GM23338 (cell line): Measurements from ENCODE around the gene SLIT1. TPM values are rescaled to one million over a fixed set of nuclear protein-coding genes. Genes with fewer than 3 reads are reported as not detected.

Experiments used
- ATAC-seq: fragments of 200-7000 bp; cut with Tn5 transposase; 3 replicates; pipeline ENCODE4 v1.9.1; 2020
- DNase-seq: peaks from one replicate; pipeline ENCODE4 v3.0.0-alpha.2; 2015; ENCODE audit warnings: low spot score
- H2AFZ ChIP-seq: fragments of 200-600 bp; sonication (generic); 2 replicates; pipeline ENCODE4 v1.8.0; 2016; ENCODE audit warnings: antibody characterized with exemption, mild to moderate bottlenecking, moderate library complexity
- H3F3A ChIP-seq: fragments of 200-600 bp; sonication (generic); replicated peaks from 2 replicates; pipeline ENCODE4 v1.8.0; 2017; ENCODE audit warnings: antibody characterized with exemption, mixed run types, low read depth
- H3K27ac ChIP-seq: fragments of 200-600 bp; sonication (generic); 2 replicates; pipeline ENCODE4 v1.6.1; 2016; ENCODE audit warnings: low read depth
- H3K27me3 ChIP-seq: fragments of 200-600 bp; sonication (generic); 2 replicates; pipeline ENCODE4 v1.8.0; 2016; ENCODE audit warnings: mild to moderate bottlenecking, mixed run types, moderate library complexity; ENCODE audit not compliant: insufficient read depth
- H3K36me3 ChIP-seq: fragments of 200-600 bp; sonication (generic); 2 replicates; pipeline ENCODE4 v1.8.0; 2016; ENCODE audit warnings: mild to moderate bottlenecking; ENCODE audit not compliant: insufficient read depth
- H3K4me1 ChIP-seq: fragments of 200-600 bp; sonication (generic); 2 replicates; pipeline ENCODE4 v1.8.0; 2016; ENCODE audit warnings: mild to moderate bottlenecking, moderate library complexity; ENCODE audit not compliant: insufficient read depth
- H3K4me2 ChIP-seq: fragments of 200-600 bp; sonication (generic); 2 replicates; pipeline ENCODE4 v1.7.1; 2017; ENCODE audit warnings: mixed run types
- H3K4me3 ChIP-seq: fragments of 200-600 bp; sonication (generic); 2 replicates; pipeline ENCODE4 v1.6.1; 2016; ENCODE audit warnings: mixed run types
- H3K79me2 ChIP-seq: fragments of 200-600 bp; sonication (generic); replicated peaks from 2 replicates; pipeline ENCODE4 v1.8.0; 2017; ENCODE audit warnings: mild to moderate bottlenecking; ENCODE audit not compliant: insufficient read depth
- H3K9me2 ChIP-seq: fragments of 200-600 bp; sonication (generic); 2 replicates; pipeline ENCODE4 v1.8.0; 2017; ENCODE audit not compliant: insufficient read depth
- H4K20me1 ChIP-seq: fragments of 200-600 bp; sonication (generic); replicated peaks from 2 replicates; pipeline ENCODE4 v1.8.0; 2017; ENCODE audit warnings: mild to moderate bottlenecking; ENCODE audit not compliant: insufficient read depth
- H3K27ac Mint-ChIP-seq: 2 replicates; pipeline ENCODE4 v1.8.0; 2020; ENCODE audit warnings: inconsistent platforms, mild to moderate bottlenecking, moderate library complexity, mixed read lengths
- H3K27me3 Mint-ChIP-seq: 3 replicates; pipeline ENCODE4 v1.8.0; 2022; ENCODE audit warnings: low read depth, mild to moderate bottlenecking, moderate library complexity, mixed read lengths, inconsistent platforms; ENCODE audit not compliant: insufficient read depth, poor library complexity
- H3K36me3 Mint-ChIP-seq: 3 replicates; pipeline ENCODE4 v1.8.0; 2021; ENCODE audit warnings: low read depth, mild to moderate bottlenecking, inconsistent platforms, moderate library complexity, mixed read lengths
- H3K4me1 Mint-ChIP-seq: 3 replicates; pipeline ENCODE4 v1.8.0; 2020; ENCODE audit warnings: mild to moderate bottlenecking, inconsistent platforms, mixed read lengths
- H3K4me3 Mint-ChIP-seq: 3 replicates; pipeline ENCODE4 v1.8.0; 2021; ENCODE audit warnings: moderate library complexity, mild to moderate bottlenecking, inconsistent platforms, mixed read lengths
- H3K9me3 Mint-ChIP-seq: 3 replicates; pipeline ENCODE4 v1.8.0; 2020; ENCODE audit warnings: moderate library complexity, mild to moderate bottlenecking, inconsistent platforms, mixed read lengths
- CREB1 ChIP-seq: fragments of 250-450 bp; sonication (Bioruptor Pico); IDR thresholded peaks from 2 replicates; pipeline ENCODE4 v1.5.0; 2020; ENCODE audit warnings: low read depth, mild to moderate bottlenecking, moderate library complexity
- CTCF ChIP-seq, 2 experiments: fragments of 200-600 bp in 1 of 2; sonication (generic) in 1 of 2; conservative IDR thresholded peaks; 2 replicates each; pipeline versions ENCODE4 v1.5.1 to v1.6.1; 2016 to 2017; ENCODE audit warnings: antibody characterized with exemption in 2 of 2, low read depth in 2 of 2, mild to moderate bottlenecking in 2 of 2, moderate library complexity in 1 of 2
- ETS1 ChIP-seq: IDR thresholded peaks from 2 replicates; pipeline ENCODE4 v1.6.1; 2016; ENCODE audit warnings: antibody characterized with exemption
- EZH2 ChIP-seq: fragments of 200-600 bp; sonication (generic); IDR thresholded peaks from one replicate; pipeline ENCODE4 v1.8.0; 2017; ENCODE audit warnings: antibody characterized with exemption, mild to moderate bottlenecking, low read depth; ENCODE audit not compliant: unreplicated experiment
- EZH2phosphoT487 ChIP-seq: fragments of 200-600 bp; sonication (generic); IDR thresholded peaks from one replicate; pipeline ENCODE4 v1.8.1; 2018; ENCODE audit warnings: antibody characterized with exemption; ENCODE audit not compliant: unreplicated experiment
- NANOG ChIP-seq: IDR thresholded peaks from 2 replicates; pipeline ENCODE4 v1.6.1; 2016; ENCODE audit warnings: antibody characterized with exemption, borderline replicate concordance
- ZNF114 ChIP-seq: fragments of 250-450 bp; sonication (Bioruptor Pico); IDR thresholded peaks from 2 replicates; pipeline ENCODE4 v1.5.0; 2020; ENCODE audit warnings: mild to moderate bottlenecking, moderate library complexity
- ZNF331 ChIP-seq: fragments of 250-450 bp; sonication (Bioruptor Pico); IDR thresholded peaks from 2 replicates; pipeline ENCODE4 v1.5.0; 2020; ENCODE audit warnings: low read depth, mild to moderate bottlenecking, moderate library complexity
- polyA plus RNA-seq: library from polyadenylated mRNA; unstranded; fragments of >200 nt; fragmentation: Nextera tagmentation; extraction: Ambion mirVana; gene quantifications from 2 replicates; pipeline ENCODE4 v1.2.1, GENCODE V29; 2016
- total RNA-seq: library from RNA; depleted of rRNA; stranded (reverse); fragments of >200 nt; shearing (Covaris generic); gene quantifications from 2 replicates; pipeline ENCODE4 v1.2.3, GENCODE V29; 2014

The SLIT1 gene
- total and polyA plus RNA-seq, 2 experiments from 2014 or later = 0.76 to 1.7 TPM

GRCh38 chr10:97224483-97225435, 39.0 kb upstream of the SLIT1 start (continued):
- TF ChIP-seq ETS1 = no peak
- TF ChIP-seq NANOG = no peak
- no peak for TF ChIP-seq EZH2
- no peak for TF ChIP-seq EZH2phosphoT487
- no peak for TF ChIP-seq CREB1 (CRISPR knock-in tag)

GRCh38 chr10:97222326-97222961, 36.7 kb upstream of the SLIT1 start:
- peak in 1 of 2 experiments; percentile 47; a peak in 2 of 4 replicates for TF ChIP-seq CTCF (conservative IDR thresholded peaks at IDR 0.05; ENCODE audit: low read depth in 2 of 2)
- no peak for TF ChIP-seq NANOG
- no peak for TF ChIP-seq ZNF114 (CRISPR knock-in tag)
- Mint-ChIP-seq H3K27me3 (no peaks in the 10 kb centered on the region), H3K27ac (peak overlapping the region; percentile 50; the same call in 1 of the 2 replicates), H3K4me1 (peaks cover 12% of the 10 kb centered on the region), H3K36me3 (no peaks in the 10 kb centered on the region), H3K4me3 (no peak overlapping the region), H3K9me3 (no peaks in the 10 kb centered on the region)
- no peaks in the 10 kb centered on the region for H3K79me2 ChIP-seq
- no peaks in the 10 kb centered on the region for H3K36me3 ChIP-seq
- no peaks in the 10 kb centered on the region for H3K9me2 ChIP-seq
- H3K27me3 ChIP-seq = no peaks in the 10 kb centered on the region
- no peaks in the 10 kb centered on the region; the same call in 1 of the 2 replicates for H4K20me1 ChIP-seq
- 0 out of 2 replicates have a peak overlapping the region, but pooled peaks have one; percentile 15 for H3K27ac ChIP-seq
- ATAC-seq = peak; percentile 99
- no peak overlapping the region for H2AFZ ChIP-seq
- DNase-seq = peak; percentile 87
- H3K4me1 ChIP-seq = no peaks in the 10 kb centered on the region
- H3K4me3 ChIP-seq = no peak overlapping the region
- H3F3A ChIP-seq = no peaks in the 10 kb centered on the region
- no peak overlapping the region for H3K4me2 ChIP-seq

- Histone ChIP-seq H3K36me3 (no peaks in the 10 kb centered on the region), H3K4me1 (no peaks in the 10 kb centered on the region), H3F3A (no peaks in the 10 kb centered on the region), H3K27me3 (no peaks in the 10 kb centered on the region), H3K27ac (no peak overlapping the region), H3K4me3 (no peak overlapping the region), H3K9me2 (no peaks in the 10 kb centered on the region), H2AFZ (no peak overlapping the region), H3K4me2 (no peak overlapping the region), H3K79me2 (no peaks in the 10 kb centered on the region), H4K20me1 (no peaks in the 10 kb centered on the region; the same call in 1 of the 2 replicates)
- peaks cover 12% of the 10 kb centered on the region for H3K4me1 Mint-ChIP-seq
- no peak overlapping the region for H3K27ac Mint-ChIP-seq
- no peak for DNase-seq
- H3K9me3 Mint-ChIP-seq = no peaks in the 10 kb centered on the region
- TF ChIP-seq ZNF331 (CRISPR knock-in tag) (no peak), ETS1 (no peak)
- no peak for ATAC-seq
- no peaks in the 10 kb centered on the region for H3K27me3 Mint-ChIP-seq
- no peak overlapping the region for H3K4me3 Mint-ChIP-seq
- H3K36me3 Mint-ChIP-seq = no peaks in the 10 kb centered on the region
Observed at GRCh38 chr10:97220355-97220754, 34.6 kb upstream of the SLIT1 start.
